Measurements from ENCODE around the gene ZNF407. TPM values are rescaled to one million over a fixed set of nuclear protein-coding genes. Genes with fewer than 3 reads are reported as not detected.

Gene ZNF407
- total RNA-seq, 1 experiment from 2014 or later: 15.9 TPM

DNA sequence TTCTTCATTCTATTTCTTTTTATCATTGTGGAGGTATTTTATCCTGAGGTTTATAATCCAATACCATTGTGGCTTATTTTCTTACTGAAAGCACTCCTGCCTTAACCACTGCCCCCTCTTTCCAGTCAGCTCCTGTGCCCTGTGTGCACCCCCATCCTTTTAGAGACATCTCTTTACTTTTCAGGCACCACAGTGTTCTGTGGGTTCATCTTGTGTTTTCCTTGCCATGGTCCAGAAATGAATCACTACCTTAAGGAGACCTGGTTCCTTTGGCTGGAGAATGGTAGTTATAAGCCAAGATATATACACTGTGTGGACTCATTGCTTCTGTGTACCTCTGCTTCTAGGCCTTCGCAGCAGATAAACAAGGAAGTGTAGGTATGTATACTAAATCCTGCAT lies 332.9 kb downstream of the ZNF407 start:
- intact Hi-C loops (cut with micrococcal nuclease; ENCODE audit: unreplicated experiment): no loop called here
- Histone ChIP-seq H3K27me3 (replicated peaks; ENCODE audit: insufficient read depth, low read depth, low read length, poor library complexity) (no peaks in the 10 kb centered on the region), H3K4me3 (ENCODE audit: low read depth, low read length, poor library complexity, severe bottlenecking) (no peak overlapping the region), H3K27ac (ENCODE audit: low read depth, low read length, poor library complexity, severe bottlenecking) (no peak overlapping the region), H3K4me1 (ENCODE audit: insufficient read depth, low read length, poor library complexity, severe bottlenecking) (no peaks in the 10 kb centered on the region), H3K36me3 (ENCODE audit: insufficient read depth, low read length, poor library complexity, severe bottlenecking) (no peaks in the 10 kb centered on the region), H3K9me3 (ENCODE audit: low read depth, low read length, poor library complexity, severe bottlenecking) (no peaks in the 10 kb centered on the region)
- CTCF ChIA-PET: no interaction called here
- DNase-seq (ENCODE audit: low spot score): no peak
- POLR2A ChIA-PET (ENCODE audit: low non-redundant PET): no interaction called here
- no TSS peak for BruUV-seq (replicated peaks)
- no peak for TF ChIP-seq EZH2 (IDR thresholded peaks at IDR 0.05; ENCODE audit: borderline replicate concordance, low read depth, low read length, poor library complexity, severe bottlenecking)
- TF ChIP-seq, protein P1, sequence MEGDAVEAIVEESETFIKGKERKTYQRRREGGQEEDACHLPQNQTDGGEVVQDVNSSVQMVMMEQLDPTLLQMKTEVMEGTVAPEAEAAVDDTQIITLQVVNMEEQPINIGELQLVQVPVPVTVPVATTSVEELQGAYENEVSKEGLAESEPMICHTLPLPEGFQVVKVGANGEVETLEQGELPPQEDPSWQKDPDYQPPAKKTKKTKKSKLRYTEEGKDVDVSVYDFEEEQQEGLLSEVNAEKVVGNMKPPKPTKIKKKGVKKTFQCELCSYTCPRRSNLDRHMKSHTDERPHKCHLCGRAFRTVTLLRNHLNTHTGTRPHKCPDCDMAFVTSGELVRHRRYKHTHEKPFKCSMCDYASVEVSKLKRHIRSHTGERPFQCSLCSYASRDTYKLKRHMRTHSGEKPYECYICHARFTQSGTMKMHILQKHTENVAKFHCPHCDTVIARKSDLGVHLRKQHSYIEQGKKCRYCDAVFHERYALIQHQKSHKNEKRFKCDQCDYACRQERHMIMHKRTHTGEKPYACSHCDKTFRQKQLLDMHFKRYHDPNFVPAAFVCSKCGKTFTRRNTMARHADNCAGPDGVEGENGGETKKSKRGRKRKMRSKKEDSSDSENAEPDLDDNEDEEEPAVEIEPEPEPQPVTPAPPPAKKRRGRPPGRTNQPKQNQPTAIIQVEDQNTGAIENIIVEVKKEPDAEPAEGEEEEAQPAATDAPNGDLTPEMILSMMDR (conservative IDR thresholded peaks at IDR 0.05; ENCODE audit: low read depth, low read length): no peak

DNA sequence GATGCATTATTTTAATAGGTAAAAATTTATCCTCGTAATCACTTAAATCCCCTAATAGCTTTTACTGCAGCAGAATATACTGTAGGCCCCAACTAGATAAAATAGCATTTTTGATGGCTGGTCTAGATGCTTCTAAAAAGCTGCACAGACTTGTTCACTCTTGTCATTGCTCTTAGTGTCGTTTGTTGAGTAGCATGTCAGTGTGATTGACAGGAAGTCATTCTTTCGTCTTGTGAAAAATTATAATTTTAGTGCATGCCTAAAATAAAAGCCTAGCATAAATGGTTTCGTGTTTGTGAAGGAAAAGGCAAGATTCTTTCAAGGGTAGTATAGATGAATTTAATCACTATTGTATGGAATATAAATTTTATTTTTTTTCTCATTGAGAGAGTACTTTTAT lies 336.3 kb downstream of the ZNF407 start:
- POLR2A ChIA-PET (ENCODE audit: low non-redundant PET): no interaction called here

DNA sequence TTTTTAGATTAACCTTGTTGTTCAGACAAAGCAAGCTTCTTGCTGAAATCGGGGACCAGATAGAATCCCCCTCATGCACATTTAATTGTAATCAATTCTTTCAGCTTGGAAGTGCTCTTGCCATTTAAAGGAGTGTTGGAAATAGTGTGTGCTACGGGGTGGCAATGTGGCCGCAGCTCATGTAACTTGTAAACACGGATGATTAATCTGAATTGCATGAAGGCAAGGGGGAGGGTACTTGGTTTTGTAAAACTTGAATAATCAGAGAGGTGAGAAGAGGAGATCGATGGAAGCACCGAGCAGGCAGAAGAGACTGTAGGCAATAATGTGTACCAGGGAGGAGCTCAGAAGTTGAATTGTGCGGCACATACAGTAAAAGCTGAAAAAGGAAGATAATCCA lies 337.8 kb downstream of the ZNF407 start:
- CTCF ChIA-PET: no interaction called here
- Histone ChIP-seq H3K4me3 (ENCODE audit: low read depth, low read length, poor library complexity, severe bottlenecking) (no peak overlapping the region), H3K27ac (ENCODE audit: low read depth, low read length, poor library complexity, severe bottlenecking) (no peak overlapping the region), H3K4me1 (ENCODE audit: insufficient read depth, low read length, poor library complexity, severe bottlenecking) (no peaks in the 10 kb centered on the region), H3K27me3 (replicated peaks; ENCODE audit: insufficient read depth, low read depth, low read length, poor library complexity) (no peaks in the 10 kb centered on the region), H3K36me3 (ENCODE audit: insufficient read depth, low read length, poor library complexity, severe bottlenecking) (no peaks in the 10 kb centered on the region), H3K9me3 (ENCODE audit: low read depth, low read length, poor library complexity, severe bottlenecking) (no peaks in the 10 kb centered on the region)
- TF ChIP-seq, protein P1 (conservative IDR thresholded peaks at IDR 0.05; ENCODE audit: low read depth, low read length): no peak
- TF ChIP-seq EZH2 (IDR thresholded peaks at IDR 0.05; ENCODE audit: borderline replicate concordance, low read depth, low read length, poor library complexity, severe bottlenecking): no peak
- DNase-seq (ENCODE audit: low spot score): no peak
- no TSS peak for BruUV-seq (replicated peaks)
- intact Hi-C loops (cut with micrococcal nuclease; ENCODE audit: unreplicated experiment): no loop called here
- POLR2A ChIA-PET (ENCODE audit: low non-redundant PET): no interaction called here

More for the DNA sequence above, 336.3 kb downstream of the ZNF407 start:
- CTCF ChIA-PET: no interaction called here
- intact Hi-C loops (cut with micrococcal nuclease; ENCODE audit: unreplicated experiment): no loop called here
- BruUV-seq (replicated peaks): no TSS peak
- no peak overlapping the region for H3K27ac ChIP-seq (ENCODE audit: low read depth, low read length, poor library complexity, severe bottlenecking)
- no peaks in the 10 kb centered on the region for H3K9me3 ChIP-seq (ENCODE audit: low read depth, low read length, poor library complexity, severe bottlenecking)
- no peaks in the 10 kb centered on the region for H3K4me1 ChIP-seq (ENCODE audit: insufficient read depth, low read length, poor library complexity, severe bottlenecking)
- H3K36me3 ChIP-seq (ENCODE audit: insufficient read depth, low read length, poor library complexity, severe bottlenecking): no peaks in the 10 kb centered on the region
- TF ChIP-seq, protein P1 (conservative IDR thresholded peaks at IDR 0.05; ENCODE audit: low read depth, low read length): no peak
- no peak for TF ChIP-seq EZH2 (IDR thresholded peaks at IDR 0.05; ENCODE audit: borderline replicate concordance, low read depth, low read length, poor library complexity, severe bottlenecking)
- H3K27me3 ChIP-seq (replicated peaks; ENCODE audit: insufficient read depth, low read depth, low read length, poor library complexity): no peaks in the 10 kb centered on the region
- DNase-seq (ENCODE audit: low spot score): no peak
- H3K4me3 ChIP-seq (ENCODE audit: low read depth, low read length, poor library complexity, severe bottlenecking): no peak overlapping the region

Data from A673 (cell line).